Mesenchymal stem cell (in vitro differentiated cells and primary cell): ENCODE data around the gene VEZF1. TPM values are rescaled to one million over a fixed set of nuclear protein-coding genes. Genes with fewer than 3 reads are reported as not detected.

ENCODE experiments used
- DNase-seq: peaks from one replicate; pipeline ENCODE4 v3.0.0-alpha.2; 2013
- H2AFZ ChIP-seq: one replicate; pipeline ENCODE4 v1.6.1; 2013; ENCODE audit warnings: low read depth, mild to moderate bottlenecking, control low read depth, inconsistent platforms, low read length, moderate library complexity
- H2AK5ac ChIP-seq: 2 replicates; pipeline ENCODE4 v1.6.1; 2013; ENCODE audit warnings: low read length, moderate library complexity, mild to moderate bottlenecking, inconsistent platforms; ENCODE audit not compliant: severe bottlenecking
- H2BK120ac ChIP-seq: one replicate; pipeline ENCODE4 v1.6.1; 2013; ENCODE audit warnings: low read depth, mild to moderate bottlenecking, inconsistent platforms, low read length, moderate library complexity
- H2BK12ac ChIP-seq, 2 experiments: one replicate each; pipeline ENCODE4 v1.6.1; 2013; ENCODE audit warnings: inconsistent platforms in 2 of 2, low read length in 2 of 2, mild to moderate bottlenecking in 2 of 2, moderate library complexity in 2 of 2, control low read depth in 1 of 2
- H2BK15ac ChIP-seq: one replicate; pipeline ENCODE4 v1.6.1; 2013; ENCODE audit warnings: mild to moderate bottlenecking, low read depth, inconsistent platforms; ENCODE audit not compliant: poor library complexity, severe bottlenecking
- H2BK5ac ChIP-seq: 2 replicates; pipeline ENCODE4 v1.6.1; 2013; ENCODE audit warnings: low read depth, mild to moderate bottlenecking, low read length, control low read depth, inconsistent platforms; ENCODE audit not compliant: poor library complexity, severe bottlenecking
- H3K14ac ChIP-seq, 2 experiments: one replicate each; pipeline ENCODE4 v1.6.1; 2013; ENCODE audit warnings: inconsistent platforms in 2 of 2, low read length in 2 of 2, control low read depth in 1 of 2, mild to moderate bottlenecking in 1 of 2, moderate library complexity in 1 of 2
- H3K18ac ChIP-seq, 2 experiments: one replicate each; pipeline ENCODE4 v1.6.1; 2013; ENCODE audit warnings: inconsistent platforms in 2 of 2, low read length in 2 of 2, control low read depth in 1 of 2, low read depth in 1 of 2, mild to moderate bottlenecking in 1 of 2
- H3K23ac ChIP-seq, 2 experiments: one replicate each; pipeline ENCODE4 v1.6.1; 2013; ENCODE audit warnings: inconsistent platforms in 2 of 2, low read length in 2 of 2, mild to moderate bottlenecking in 2 of 2, moderate library complexity in 2 of 2, control low read depth in 1 of 2
- H3K27ac ChIP-seq: 2 replicates; pipeline ENCODE4 v1.5.1; 2013; ENCODE audit warnings: mild to moderate bottlenecking, moderate library complexity, low read length, control low read depth, inconsistent platforms; ENCODE audit not compliant: poor library complexity, severe bottlenecking
- H3K27me3 ChIP-seq, 2 experiments: 2 replicates each; pipeline versions ENCODE4 v1.6.1 to v1.7.0; 2013; ENCODE audit warnings: low read length in 2 of 2, mild to moderate bottlenecking in 2 of 2, moderate library complexity in 2 of 2, control low read depth in 1 of 2, inconsistent platforms in 1 of 2; ENCODE audit not compliant: control insufficient read depth in 1 of 2, insufficient read depth in 1 of 2
- H3K36me3 ChIP-seq, 2 experiments: 2 replicates each; pipeline versions ENCODE4 v1.6.1 to v1.7.0; 2013; ENCODE audit warnings: low read length in 2 of 2, control low read depth in 1 of 2, inconsistent platforms in 1 of 2, low read depth in 1 of 2, mild to moderate bottlenecking in 1 of 2; ENCODE audit not compliant: insufficient read depth in 2 of 2, control insufficient read depth in 1 of 2
- H3K4ac ChIP-seq, 2 experiments: one replicate each; pipeline ENCODE4 v1.6.1; 2013; ENCODE audit warnings: inconsistent platforms in 2 of 2, low read length in 2 of 2, mild to moderate bottlenecking in 2 of 2, moderate library complexity in 2 of 2, control low read depth in 1 of 2, low read depth in 1 of 2
- H3K4me1 ChIP-seq: 2 replicates; pipeline ENCODE4 v1.6.1; 2013; ENCODE audit warnings: low read depth, low read length, control low read depth; ENCODE audit not compliant: control insufficient read depth, insufficient read depth
- H3K4me2 ChIP-seq: 2 replicates; pipeline ENCODE4 v1.6.1; 2013; ENCODE audit warnings: low read length, mild to moderate bottlenecking, inconsistent platforms; ENCODE audit not compliant: poor library complexity, severe bottlenecking
- H3K4me3 ChIP-seq, 2 experiments: 2 replicates each; pipeline versions ENCODE4 v1.5.1 to v1.7.0; 2013; ENCODE audit warnings: low read length in 2 of 2, mild to moderate bottlenecking in 2 of 2, control low read depth in 1 of 2, low read depth in 1 of 2; ENCODE audit not compliant: insufficient read depth in 1 of 2
- H3K79me1 ChIP-seq: replicated peaks from 2 replicates; pipeline ENCODE4 v1.6.1; 2013; ENCODE audit warnings: mild to moderate bottlenecking, control low read depth, low read length, inconsistent platforms; ENCODE audit not compliant: poor library complexity, severe bottlenecking
- H3K9ac ChIP-seq: 2 replicates; pipeline ENCODE4 v1.7.0; 2013; ENCODE audit warnings: mild to moderate bottlenecking, low read length, moderate library complexity
- H3K9me3 ChIP-seq: 2 replicates; pipeline ENCODE4 v1.7.0; 2013; ENCODE audit warnings: mild to moderate bottlenecking, low read length; ENCODE audit not compliant: control insufficient read depth
- H4K8ac ChIP-seq: one replicate; pipeline ENCODE4 v1.6.1; 2013; ENCODE audit warnings: inconsistent platforms, mild to moderate bottlenecking, low read length, moderate library complexity
- H4K91ac ChIP-seq: one replicate; pipeline ENCODE4 v1.6.1; 2013; ENCODE audit warnings: mild to moderate bottlenecking, low read length, inconsistent platforms
- WGBS: methylation state at CpG from one replicate; pipeline ENCODE4 v1.1.7; 2013; ENCODE audit warnings: mixed read lengths; 5-methylcytosine and 5-hydroxymethylcytosine counted together
- small RNA-seq: library from polyadenylated mRNA; stranded (forward); fragments of <200 nt; extraction: miRNeasy Mini kit (QIAGEN cat#:217004); gene quantifications from one replicate; pipeline ENCODE3, GENCODE V24; 2013; ENCODE audit warnings: low read depth

VEZF1 gene

GRCh38 chr17:57924677-57925076 lies 63.4 kb downstream of the VEZF1 start:
- 93% methylated on average over 2 of the region's 4 CpGs for WGBS
- Histone ChIP-seq H2AK5ac (peak overlapping the region; percentile 74), H3K9ac (no peak overlapping the region), H2BK120ac (no peak overlapping the region), H4K8ac (no peak overlapping the region), H3K23ac (no peak overlapping the region), H3K4me1 (peaks cover 33% of the 10 kb centered on the region), H3K14ac (no peak overlapping the region), H4K91ac (no peak overlapping the region), H3K36me3 (peaks cover 6% of the 10 kb centered on the region in 2 experiments), H3K4ac (no peak overlapping the region), H2BK5ac (no peak overlapping the region), H3K27me3 (no peaks in the 10 kb centered on the region), H3K4me3 (no peak overlapping the region), H2BK12ac (no peak overlapping the region), H3K79me1 (peaks cover 22% of the 10 kb centered on the region), H3K27ac (peak overlapping the region; percentile 44), H3K9me3 (no peaks in the 10 kb centered on the region), H3K4me2 (no peak overlapping the region), H2AFZ (no peak overlapping the region), H2BK15ac (no peak overlapping the region), H3K18ac (no peak overlapping the region)
- DNase-seq: no peak

Small RNA genes within 50 kb of the gene (small RNA-seq; reads per million reads assigned to genes)
- not detected for gene AC015813.4
